Measurements from ENCODE around the gene RALGPS1.

RALGPS1 gene

DNA sequence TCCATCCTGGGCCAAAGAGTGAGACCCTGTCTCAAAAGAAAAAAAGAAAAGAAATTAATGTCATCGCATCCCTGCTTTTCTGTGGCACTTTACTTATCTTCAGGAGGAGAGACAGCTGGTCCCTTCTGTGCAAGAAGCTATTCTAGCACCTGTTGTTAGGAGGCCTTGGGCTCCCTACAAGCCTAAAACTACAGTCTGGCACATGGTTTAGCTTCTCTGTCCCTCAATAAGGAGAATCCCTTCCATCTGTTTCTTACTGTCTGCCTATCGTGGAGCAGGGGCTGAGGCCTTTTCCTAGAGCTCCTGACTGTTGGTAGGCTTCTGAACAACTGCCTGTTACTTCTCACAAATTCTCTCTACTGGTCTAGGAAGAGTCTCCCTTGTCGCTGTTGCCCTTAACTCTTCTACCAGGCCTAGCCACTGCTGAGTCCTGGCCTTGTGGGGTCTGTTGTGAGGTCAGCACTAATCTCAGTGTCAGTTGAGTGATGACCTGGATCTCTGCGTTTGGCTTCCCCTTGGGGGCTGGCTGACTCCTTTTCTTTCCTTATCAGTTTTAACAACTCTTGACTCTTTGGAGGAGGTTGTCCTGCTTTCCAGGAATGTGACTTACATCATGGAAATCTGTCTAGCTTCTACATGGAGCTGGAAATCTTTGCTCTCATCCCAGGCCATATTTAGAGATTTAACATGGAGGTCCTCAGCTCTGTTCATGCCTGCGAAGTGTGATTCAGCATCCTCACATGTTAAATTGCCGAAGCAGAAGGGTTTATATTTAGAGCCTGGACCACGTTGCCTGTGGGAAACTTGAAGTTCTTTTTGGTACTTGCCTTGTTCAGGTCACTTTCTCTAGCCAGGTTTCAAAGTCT lies 344.3 kb downstream of the RALGPS1 start:
- no peak for DNase-seq (ENCODE audit: low read depth)

DNA sequence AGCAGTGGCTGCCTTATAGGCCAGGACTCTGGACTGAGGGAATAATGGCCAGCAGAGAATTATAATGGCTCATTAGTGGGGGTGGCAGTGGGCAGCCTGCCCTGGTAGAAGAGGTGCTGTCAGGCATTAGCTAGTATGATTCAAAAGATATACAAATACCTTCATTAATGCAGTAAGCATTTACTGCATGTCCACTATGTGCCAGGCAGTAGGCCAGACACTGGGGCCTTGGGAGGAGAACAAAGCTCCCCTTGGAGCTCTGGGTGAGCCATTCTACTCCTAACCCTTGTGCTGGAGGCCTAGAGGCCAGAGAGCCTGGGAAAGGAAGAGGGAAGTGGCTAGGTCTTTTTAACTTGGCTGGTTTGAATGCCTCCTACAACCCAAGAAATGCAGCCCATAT lies 348.0 kb downstream of the RALGPS1 start:
- DNase-seq (ENCODE audit: low read depth): no peak

DNA sequence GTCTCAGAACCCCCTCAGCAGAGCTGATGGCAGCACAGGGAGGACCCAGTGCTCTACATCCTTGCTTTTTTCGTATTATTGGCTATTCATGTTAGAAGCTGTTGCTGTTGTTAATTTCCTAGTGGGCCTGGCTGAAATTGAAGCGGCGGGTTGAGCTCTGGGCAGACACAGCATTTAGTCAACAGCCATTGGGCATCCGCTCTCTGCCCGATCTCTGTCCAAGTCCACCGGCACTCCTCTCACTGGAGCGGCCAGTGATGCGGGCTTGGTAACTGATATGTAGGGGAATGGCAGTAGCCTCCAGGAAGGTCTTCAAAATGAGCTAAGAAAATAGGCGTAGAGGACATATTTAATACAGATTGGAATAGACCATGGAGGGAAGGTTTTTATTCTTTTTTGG lies 348.7 kb downstream of the RALGPS1 start:
- no peak for DNase-seq (ENCODE audit: low read depth)

DNA sequence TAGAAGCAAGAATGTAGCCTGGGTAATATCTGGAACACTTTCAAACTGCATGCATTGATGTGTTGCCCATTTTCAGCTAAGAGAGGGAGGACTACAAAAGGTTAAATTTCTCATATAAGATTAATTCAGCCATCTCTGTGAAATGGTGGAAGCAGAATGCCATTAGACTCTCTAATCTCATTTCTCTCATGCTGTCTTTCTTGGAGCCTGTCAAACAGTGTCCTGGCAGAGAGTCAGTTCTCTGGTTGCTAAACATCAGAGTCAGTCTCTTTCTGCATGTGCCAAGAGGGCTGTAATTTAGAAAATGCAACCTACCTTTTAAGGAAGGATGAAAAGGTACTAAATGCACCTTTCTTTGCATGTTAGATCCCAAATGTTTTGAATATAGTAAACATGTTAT lies 349.1 kb downstream of the RALGPS1 start:
- DNase-seq (ENCODE audit: low read depth): no peak

DNA sequence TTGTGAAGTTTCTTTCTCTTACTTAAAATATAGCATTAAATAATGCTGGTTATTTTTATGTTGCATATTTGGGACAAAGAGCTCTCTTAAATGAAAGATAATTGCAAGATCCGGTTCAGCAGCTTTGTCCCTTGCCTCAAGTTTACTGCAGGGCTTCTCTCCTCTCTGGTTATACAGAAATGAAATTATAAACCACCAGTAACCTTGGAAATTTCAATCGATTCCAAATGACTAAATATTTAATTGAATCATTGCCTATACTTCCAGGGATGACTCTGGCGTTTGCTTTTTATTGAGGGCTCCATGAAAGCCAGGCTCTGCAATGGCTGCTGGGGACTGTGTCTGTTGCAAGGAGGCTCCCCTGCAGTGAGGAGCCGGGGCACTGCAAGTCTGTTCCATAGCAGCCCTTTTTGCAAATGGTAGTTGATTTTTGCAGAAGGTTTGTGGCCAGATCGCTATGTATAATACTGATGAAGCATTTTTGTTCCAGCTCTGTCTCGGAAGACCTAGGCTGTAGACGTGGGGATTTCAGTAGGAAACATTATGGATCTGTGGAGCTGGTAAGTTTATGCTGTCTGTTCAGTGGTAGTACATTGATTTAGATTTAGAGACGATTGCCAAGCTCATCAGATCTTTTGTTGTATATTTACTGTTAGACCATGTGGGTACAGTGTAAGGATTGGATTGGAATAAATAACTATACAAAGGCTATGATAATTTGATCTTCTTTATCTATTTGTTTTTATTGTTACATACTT lies 350.1 kb downstream of the RALGPS1 start, which contains the start of gene GARNL3:
GARNL3 (plus strand) TSS at position 313 of the 758 bp plus-strand sequence; CDS start at position 417, 104 bp downstream.
- no peak for DNase-seq (ENCODE audit: low read depth)

DNA sequence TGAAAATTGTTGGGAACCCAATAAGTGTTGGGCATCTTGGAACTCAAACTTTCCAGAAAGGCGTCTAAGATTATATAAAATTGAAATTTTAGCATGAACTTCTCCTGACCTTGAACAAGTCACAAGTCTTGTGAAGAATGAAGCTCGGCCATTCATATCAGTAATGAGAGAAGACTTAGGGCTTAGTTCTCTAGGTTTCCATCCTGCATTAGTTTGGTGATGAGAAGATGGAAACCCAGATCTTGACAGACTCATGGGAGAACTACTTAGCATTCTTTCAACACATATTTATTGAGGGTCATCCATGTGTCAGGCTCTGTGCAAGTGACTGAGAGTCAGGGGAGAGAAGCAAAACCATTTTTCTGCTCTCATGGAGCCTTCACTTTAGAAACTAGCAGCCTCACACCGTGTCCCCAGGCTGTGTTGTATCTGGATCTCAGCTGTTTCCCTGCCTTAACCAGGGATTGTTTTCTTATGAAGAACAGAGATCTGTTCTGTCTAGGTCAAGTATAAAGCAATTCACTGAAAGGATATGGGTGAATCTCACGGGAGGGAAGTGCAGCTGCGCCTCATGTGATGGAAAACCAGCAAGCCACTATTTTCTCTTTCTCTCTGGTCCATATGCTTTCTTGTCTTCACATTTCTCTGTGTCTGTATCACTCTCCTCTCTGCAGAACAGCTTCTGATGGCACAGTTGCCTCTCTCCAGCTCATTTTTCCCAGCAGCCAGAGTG lies 353.4 kb downstream of the RALGPS1 start:
- no peak for DNase-seq (ENCODE audit: low read depth)

DNA sequence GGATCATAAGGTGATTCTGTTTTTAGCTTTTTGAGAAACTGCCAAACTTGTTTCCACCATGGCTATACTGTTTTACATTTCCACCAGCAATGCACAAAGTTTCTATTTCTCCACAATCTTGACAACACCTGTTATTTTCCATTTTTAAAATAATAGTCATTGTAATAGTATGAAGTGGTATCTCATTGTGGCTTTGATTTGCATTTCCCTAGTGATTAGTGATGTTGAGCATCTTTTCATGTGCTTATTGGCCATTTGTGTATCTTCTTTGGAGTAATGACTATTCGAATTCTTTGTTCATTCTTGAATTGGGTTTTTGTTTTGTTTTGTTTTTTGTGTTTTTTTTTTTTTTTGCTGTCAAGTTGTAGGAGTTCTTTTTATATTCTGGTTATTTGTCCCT lies 354.9 kb downstream of the RALGPS1 start:
- DNase-seq (ENCODE audit: low read depth): no peak

Data from stimulated activated CD8-positive, alpha-beta memory T cell treated with anti-CD3 and anti-CD28 coated beads, Interleukin-15, amount 100 ng/mL, for 1 hour (primary cell).